H1 (cell line): ENCODE measurements around the gene ARL9. TPM values are rescaled to one million over a fixed set of nuclear protein-coding genes. Genes with fewer than 3 reads are reported as not detected.

ENCODE experiments used
- ATF2 ChIP-seq: IDR thresholded peaks from 2 replicates; pipeline ENCODE4 v1.6.1; 2012; ENCODE audit warnings: low read length, inconsistent platforms
- ATF3 ChIP-seq: IDR thresholded peaks from 2 replicates; pipeline ENCODE4 v1.6.1; 2011; ENCODE audit warnings: low read depth, mild to moderate bottlenecking, low read length; ENCODE audit not compliant: insufficient read depth
- BCL11A ChIP-seq, 2 experiments: IDR thresholded peaks; one replicate each; pipeline ENCODE4 v1.6.1; 2011; ENCODE audit warnings: low read depth in 2 of 2, low read length in 2 of 2, mild to moderate bottlenecking in 2 of 2
- CBX5 ChIP-seq: fragments of 300-800, 300-1000 bp; sonication (generic); IDR thresholded peaks from 2 replicates; pipeline ENCODE4 v1.7.1; 2016; ENCODE audit warnings: antibody characterized with exemption, low read length, low read depth
- CREB1 ChIP-seq: IDR thresholded peaks from 2 replicates; pipeline ENCODE4 v1.6.1; 2012; ENCODE audit warnings: inconsistent platforms
- EP300 ChIP-seq, 2 experiments: IDR thresholded peaks; 1 replicate in 1 of 2; 2 replicates in 1 of 2; pipeline ENCODE4 v1.6.1; 2011 to 2012; ENCODE audit warnings: low read depth in 2 of 2, low read length in 2 of 2, mild to moderate bottlenecking in 2 of 2, borderline replicate concordance in 1 of 2, inconsistent platforms in 1 of 2, moderate library complexity in 1 of 2
- FOSL1 ChIP-seq: IDR thresholded peaks from 2 replicates; pipeline ENCODE4 v1.6.1; 2011; ENCODE audit warnings: mild to moderate bottlenecking, low read depth, low read length, moderate library complexity; ENCODE audit not compliant: insufficient read depth
- KDM1A ChIP-seq: fragments of 200-600, 300-600 bp; sonication (generic); IDR thresholded peaks from 2 replicates; pipeline ENCODE4 v1.7.1; 2016; ENCODE audit warnings: mild to moderate bottlenecking, low read length, borderline replicate concordance
- MAFK ChIP-seq: IDR thresholded peaks from 2 replicates; pipeline ENCODE4 v1.6.1; 2012; ENCODE audit warnings: low read depth, mild to moderate bottlenecking, improper control_type of control experiment, low read length
- MAX ChIP-seq: IDR thresholded peaks from 2 replicates; pipeline ENCODE4 v1.6.1; 2012; ENCODE audit warnings: inconsistent platforms
- POLR2AphosphoS5 ChIP-seq: IDR thresholded peaks from 2 replicates; pipeline ENCODE4 v1.6.1; 2011; ENCODE audit warnings: low read depth, low read length
- POU5F1 ChIP-seq: IDR thresholded peaks from 2 replicates; pipeline ENCODE4 v1.6.1; 2011; ENCODE audit warnings: low read depth, mild to moderate bottlenecking, low read length, moderate library complexity
- RNF2 ChIP-seq: fragments of 200-900, 300-1000 bp; sonication (generic); IDR thresholded peaks from 2 replicates; pipeline ENCODE4 v1.7.1; 2016; ENCODE audit warnings: borderline replicate concordance, low read depth, mild to moderate bottlenecking, antibody characterized with exemption, low read length; ENCODE audit not compliant: poor library complexity, severe bottlenecking; ENCODE audit errors: missing control alignments
- SIRT6 ChIP-seq: IDR thresholded peaks from one replicate; pipeline ENCODE4 v1.7.1; 2012; ENCODE audit warnings: low read length, inconsistent platforms
- SP2 ChIP-seq: IDR thresholded peaks from 2 replicates; pipeline ENCODE4 v1.6.1; 2012; ENCODE audit warnings: mild to moderate bottlenecking, low read length, inconsistent platforms
- SUZ12 ChIP-seq: fragments of 200-600 bp; sonication (generic); IDR thresholded peaks from 2 replicates; pipeline ENCODE4 v1.6.1; 2012; ENCODE audit warnings: mild to moderate bottlenecking, inconsistent platforms, low read length, moderate library complexity, mixed read lengths
- TAF1 ChIP-seq: IDR thresholded peaks from 2 replicates; pipeline ENCODE4 v1.6.1; 2011; ENCODE audit warnings: mild to moderate bottlenecking, low read depth, low read length
- TAF7 ChIP-seq: optimal IDR thresholded peaks from 2 replicates; pipeline ENCODE3; 2011; ENCODE audit warnings: low read depth, mild to moderate bottlenecking, inconsistent platforms, low read length, moderate library complexity, borderline replicate concordance
- TBP ChIP-seq: IDR thresholded peaks from 2 replicates; pipeline ENCODE4 v1.6.1; 2011; ENCODE audit warnings: low read depth, low read length, improper control_type of control experiment
- USF2 ChIP-seq: IDR thresholded peaks from 2 replicates; pipeline ENCODE4 v1.6.1; 2011; ENCODE audit warnings: low read length, improper control_type of control experiment
- polyA plus RNA-seq, 7 experiments: library from polyadenylated mRNA; depleted of rRNA in 3 of 7; stranded (reverse) in 5 of 7; unstranded in 2 of 7; fragments of >200 nt in 5 of 7; fragments of 200-250 nt in 2 of 7; gene quantifications; 1 replicate in 5 of 7; 2 replicates in 1 of 7; 4 replicates in 1 of 7; pipeline versions ENCODE4 v1.2.1 to v1.2.3, GENCODE V29; 2011 to 2013; ENCODE audit warnings: missing spikeins in 2 of 7, mixed read lengths in 2 of 7
- total RNA-seq: library from RNA; stranded (reverse); fragmentation: NEBNext Ultra II Directional; extraction: Animal tissue kit (Norgen Biotek cat#: 25700); gene quantifications from 2 replicates; pipeline ENCODE4 v1.2.1, GENCODE V29; 2021

The ARL9 gene
- total and polyA plus RNA-seq, 2 of the 8 experiments (the other 6 are each of a cell fraction or from before 2014, with no cell fraction given), result 0.60 to 0.76 TPM

- TF ChIP-seq BCL11A (IDR thresholded peaks at IDR 0.05; ENCODE audit: low read depth in 2 of 2, low read length in 2 of 2), result no peak
- no peak for TF ChIP-seq SP2
- peak; percentile 81 for TF ChIP-seq MAX
- no peak for TF ChIP-seq CBX5
- TF ChIP-seq TAF1, result no peak; the same call in 1 of the 2 replicates
- TF ChIP-seq POLR2AphosphoS5, result no peak
- no peak for TF ChIP-seq ATF2
- peak; percentile 10 for TF ChIP-seq RNF2
- peak; percentile 6; the same call in 1 of the 2 replicates for TF ChIP-seq CREB1
- TF ChIP-seq USF2, result no peak
- no peak for TF ChIP-seq TAF7
- no peak for TF ChIP-seq MAFK
- TF ChIP-seq ATF3, result no peak
- TF ChIP-seq POU5F1, result no peak
- TF ChIP-seq TBP, result no peak
- no peak for TF ChIP-seq SIRT6
- TF ChIP-seq SUZ12, result no peak; the same call in none of the 2 replicates
- no peak for TF ChIP-seq KDM1A
- no peak for TF ChIP-seq FOSL1
- TF ChIP-seq EP300 (IDR thresholded peaks at IDR 0.05; ENCODE audit: borderline replicate concordance in 1 of 2, low read depth in 2 of 2, low read length in 2 of 2), result no peak
These were observed at the start of gene ARL9 (continued) for GRCh38 chr4:56505269-56506130.
